Glomerular visceral epithelial cell (primary cell): ENCODE results near the gene RXRG.

Experiments used
- DNase-seq: peaks from one replicate; pipeline ENCODE4 v3.0.0-alpha.2; 2016; ENCODE audit errors: extremely low spot score

The RXRG gene

DNA sequence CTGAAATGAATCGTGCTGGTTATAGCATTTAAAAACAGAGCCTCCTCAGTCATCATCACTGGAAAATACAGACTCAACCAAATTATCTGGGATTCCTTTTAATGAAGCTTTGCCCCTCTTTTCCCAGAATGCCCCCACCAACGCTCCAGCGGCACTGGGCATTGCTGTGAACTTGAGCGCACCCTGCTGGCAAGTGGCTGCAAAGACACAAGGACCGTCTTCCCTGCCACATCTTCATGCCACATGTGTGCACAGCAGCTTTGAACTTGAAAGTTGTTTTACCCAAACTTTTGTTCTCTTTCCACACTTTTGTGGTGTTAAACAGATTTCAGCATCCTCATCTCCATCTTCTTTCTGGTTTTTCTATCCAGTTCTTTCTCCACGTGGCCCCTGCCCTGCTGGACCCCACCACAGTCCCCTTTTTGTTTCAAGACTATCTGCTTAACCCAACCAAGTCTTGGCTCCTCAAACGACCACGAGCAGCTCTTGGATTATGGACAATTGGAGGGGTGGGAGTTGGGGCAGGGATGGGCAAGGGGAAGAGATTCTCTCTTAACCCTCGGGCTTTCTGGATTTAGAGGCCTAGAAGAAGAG is 75.6 kb downstream of the RXRG start:
- DNase-seq: peak; percentile 22

- DNase-seq: peak; percentile 64
Measured at GRCh38 chr1:165367375-165367993, 77.4 kb downstream of the RXRG start.

GRCh38 chr1:165365341-165365740 is 79.6 kb downstream of the RXRG start:
- DNase-seq: no peak

- DNase-seq: no peak
Measured at GRCh38 chr1:165364568-165365133, 80.3 kb downstream of the RXRG start.

GRCh38 chr1:165356876-165357275 is 88.0 kb downstream of the RXRG start:
- DNase-seq: no peak

- no peak for DNase-seq
Measured at GRCh38 chr1:165355977-165356811, 88.7 kb downstream of the RXRG start, which contains the start of gene LMX1A. Gene LMX1A (minus strand): TSS chr1:165356715. CDS start chr1:165355559, 1,156 bp downstream.

DNA sequence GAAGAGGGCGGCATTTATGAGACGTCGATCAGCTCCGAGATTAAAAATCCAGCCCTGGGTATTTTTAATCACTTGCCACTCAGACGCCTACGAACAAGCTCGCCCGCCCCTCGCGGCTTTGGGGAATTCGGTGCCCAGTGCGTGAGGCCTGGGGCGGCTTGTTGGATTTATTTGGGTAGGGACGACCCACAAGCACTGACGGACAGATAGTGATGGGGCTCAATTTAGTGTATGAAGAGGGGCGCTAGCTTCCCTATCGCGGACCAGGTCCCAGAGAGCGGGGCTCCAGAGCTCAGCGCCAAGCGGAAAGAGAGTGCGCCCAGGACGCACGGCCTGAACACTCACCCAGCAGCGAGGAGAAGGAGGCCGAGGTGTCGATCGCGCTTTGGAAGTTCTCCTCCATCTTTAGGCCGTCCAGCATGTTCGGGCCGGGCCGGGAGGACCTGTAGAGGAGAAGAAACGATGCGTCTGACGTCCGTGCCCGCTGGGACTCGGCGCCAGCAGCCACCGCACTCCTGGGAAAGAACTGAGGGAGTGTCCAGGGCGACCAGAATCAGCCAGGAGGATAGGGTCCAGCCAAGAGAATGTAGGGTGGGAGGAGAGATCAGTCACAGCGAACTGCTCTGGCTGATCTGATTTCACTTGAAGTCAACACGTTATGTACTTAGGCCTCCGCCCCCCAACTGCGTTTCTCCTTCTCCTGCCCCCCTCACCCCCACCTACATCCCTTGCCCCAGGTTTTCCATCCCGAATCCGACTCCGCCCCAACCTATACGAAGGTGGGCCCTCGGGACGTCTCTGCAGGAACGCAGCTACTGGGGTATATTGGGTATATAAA is 89.6 kb downstream of the RXRG start:
- no peak for DNase-seq

DNA sequence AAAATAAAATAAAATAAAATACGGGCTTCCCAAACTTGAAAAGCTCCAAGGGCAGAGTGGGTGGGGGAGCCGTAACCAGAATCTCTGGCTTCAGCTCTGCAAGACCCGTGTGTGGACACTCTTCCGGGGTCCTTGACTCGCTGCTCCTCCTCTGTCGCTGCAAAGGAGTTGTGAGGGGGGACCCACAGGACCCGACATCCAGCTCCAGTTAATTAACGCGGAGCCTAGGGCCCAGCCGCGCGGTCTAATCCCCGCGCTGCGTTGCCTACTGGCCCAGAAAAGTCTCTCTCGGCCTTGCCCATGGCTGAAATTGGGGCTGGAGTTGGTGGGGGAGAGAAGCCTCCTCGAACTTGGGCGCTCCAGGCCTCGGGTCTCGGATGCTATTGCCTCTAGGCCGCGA is 90.2 kb downstream of the RXRG start:
- no peak for DNase-seq

DNA sequence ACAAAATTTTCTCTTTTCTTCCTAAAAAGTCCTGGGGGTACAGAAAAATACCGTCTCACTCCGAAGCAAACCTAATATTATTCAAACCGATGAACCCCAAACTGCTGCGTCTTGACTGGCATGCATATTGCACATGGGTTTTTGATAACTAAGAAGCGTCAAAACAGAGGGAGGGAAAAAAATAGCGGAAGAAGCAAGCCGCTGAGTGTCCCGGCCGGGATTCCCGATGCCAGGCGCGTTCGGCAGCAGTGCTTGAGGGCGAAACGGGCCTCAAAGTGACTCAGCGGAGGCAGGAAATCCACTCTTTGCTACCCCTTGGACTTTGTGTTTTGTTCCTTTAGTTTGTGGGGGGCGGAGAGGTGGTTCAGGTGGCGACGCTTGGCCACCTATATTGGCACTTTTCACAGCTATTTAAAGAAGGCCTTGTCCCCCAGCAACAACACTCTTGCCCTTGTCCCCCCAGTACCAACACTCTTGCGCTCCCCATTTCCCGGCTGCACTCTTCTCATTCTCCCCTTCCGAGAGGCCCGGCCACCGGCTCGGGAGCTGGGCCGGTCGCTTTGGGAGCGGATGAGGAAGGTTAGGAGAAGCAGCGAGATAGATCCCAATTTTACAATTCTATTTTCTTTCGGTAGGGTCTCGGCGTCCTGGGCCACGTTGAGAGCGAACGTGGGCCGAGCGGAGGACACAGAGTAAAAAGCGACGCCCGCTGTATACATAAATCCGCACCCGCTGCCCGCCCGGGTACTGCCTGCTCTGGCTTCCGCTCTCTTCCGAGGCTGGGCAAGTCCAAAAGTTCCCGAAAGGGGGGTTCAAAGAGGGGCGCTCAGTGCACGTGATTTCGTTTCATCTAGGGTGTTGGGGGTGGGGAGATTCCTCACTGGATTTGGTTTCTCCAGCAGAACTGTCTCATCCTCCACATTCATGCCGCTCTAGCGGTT is 90.9 kb downstream of the RXRG start:
- no peak for DNase-seq

DNA sequence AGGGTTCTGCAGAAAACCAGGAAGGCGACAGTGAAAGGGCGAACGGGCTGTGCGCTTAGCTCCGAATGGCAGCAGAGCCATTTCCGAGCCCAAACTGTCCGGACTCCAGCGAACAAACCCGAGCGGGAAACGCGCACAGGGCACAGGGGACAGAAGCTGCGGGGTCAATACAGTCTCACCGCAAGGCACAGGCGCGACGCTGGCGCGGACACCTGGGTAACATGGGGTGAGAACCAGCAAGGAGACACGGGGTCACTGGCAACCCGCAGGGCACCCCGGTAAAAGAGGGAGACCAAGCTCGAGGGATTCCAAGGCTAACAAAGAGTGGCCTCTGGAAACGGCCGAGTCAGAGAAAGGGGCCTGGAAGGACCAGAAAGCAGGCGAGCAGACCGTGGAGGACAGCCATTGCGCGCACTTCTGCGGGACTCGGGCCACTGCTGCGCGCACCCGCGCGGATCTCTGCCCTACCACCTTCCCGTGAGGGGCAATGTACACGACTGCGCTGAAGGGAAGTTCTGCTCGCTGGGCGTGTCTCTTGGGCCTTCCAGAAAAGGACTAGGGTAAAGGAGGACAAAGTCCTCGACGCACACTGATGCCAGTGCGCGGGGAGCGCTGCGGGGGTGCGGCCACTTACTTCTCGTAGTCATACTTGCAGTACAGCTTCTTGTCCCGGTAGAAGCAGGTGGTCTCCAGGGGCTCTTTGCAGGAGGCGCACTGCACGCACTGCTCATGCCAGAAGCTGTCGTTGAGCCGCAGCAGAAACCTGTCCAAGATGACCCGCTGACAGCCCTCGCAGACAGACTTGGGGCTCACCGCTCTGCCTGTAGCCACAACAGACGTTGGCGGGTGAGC is 92.3 kb downstream of the RXRG start:
- DNase-seq: no peak

- DNase-seq: no peak
Measured at GRCh38 chr1:165351863-165352441, 93.0 kb downstream of the RXRG start.
